Right cardiac atrium (tissue), 5 donors: Measurements from ENCODE around the gene TAF10. TPM values are rescaled to one million over a fixed set of nuclear protein-coding genes. Genes with fewer than 3 reads are reported as not detected.

Source experiments
- ATAC-seq, 2 donors: fragments of 200-7000 bp; cut with Tn5 transposase; one replicate each; pipeline versions ENCODE4 v1.8.0 to v1.9.1; 2020; ENCODE audit warnings: moderate library complexity in 2 of 2, mild to moderate bottlenecking in 1 of 2
- DNase-seq, 3 donors: peaks; one replicate each; pipeline ENCODE4 v3.0.0-alpha.2; 2020
- H3K27ac ChIP-seq: one replicate; pipeline ENCODE4 v1.5.1; 2013; ENCODE audit warnings: mild to moderate bottlenecking, low read length, control low read depth, moderate library complexity
- H3K27me3 ChIP-seq: one replicate; pipeline ENCODE4 v1.6.1; 2013; ENCODE audit not compliant: control insufficient read depth, insufficient read depth
- H3K4me1 ChIP-seq: one replicate; pipeline ENCODE4 v1.6.1; 2013; ENCODE audit warnings: low read length; ENCODE audit not compliant: control insufficient read depth, insufficient read depth
- H3K4me3 ChIP-seq: one replicate; pipeline ENCODE4 v1.5.1; 2013; ENCODE audit warnings: low read length, control low read depth
- H3K9me3 ChIP-seq: one replicate; pipeline ENCODE4 v1.6.1; 2013; ENCODE audit warnings: low read length; ENCODE audit not compliant: control insufficient read depth
- WGBS: extraction: QIAGEN DNeasy Blood & Tissue Kit; methylation state at CpG from one replicate; pipeline ENCODE4 v1.1.7; 2013; 5-methylcytosine and 5-hydroxymethylcytosine counted together
- intact Hi-C, 4 donors: fragments of 100-400 bp; cut with DNase I; formaldehyde crosslinking; loops; one replicate each; pipeline versions ENCODE4 v1.11.0 to v1.14.0; 2022 to 2023
- long read RNA-seq, 4 donors: library from polyadenylated mRNA; unstranded; transcript quantifications; one replicate each; pipeline ENCODE4 v2.0.0, GENCODE V29; 2020 to 2021
- polyA plus RNA-seq: library from polyadenylated mRNA; stranded (reverse); fragments of 200-250 nt; gene quantifications from one replicate; pipeline ENCODE4 v1.2.3, GENCODE V29; 2013
- total RNA-seq, 4 donors: library from RNA; stranded (reverse); fragmentation: NEBNext Ultra II Directional; extraction: Animal tissue kit (Norgen Biotek cat#: 25700); gene quantifications; one replicate each; pipeline ENCODE4 v1.2.1, GENCODE V29; 2021
- donor health status: healthy with polysubstance abuse.
- donor health status: DM: no; HTN: yes; CAD: no.
- donor health status: DM: no; HTN: no; CAD: no.
- donor health status: DM: no; HTN: yes; CAD: no; lungs with severe emphysema.
- donor health status: DM: yes; HTN: yes; CAD: no.

TAF10 gene
- total RNA-seq (100 to 1,000 TPM in 2 of 4 donors, 10 to 100 TPM in 2; 96.9 to 115 (median 99.1) TPM), polyA plus RNA-seq (100 TPM)
- long read RNA-seq, donor 1, full-length matches to known transcripts, result 44 of 51 reads
- long read RNA-seq, donor 1, partial matches to known transcripts, result 0 of 51 reads
- long read RNA-seq, donor 1, other reads (novel, unspliced or antisense), result 7 of 51 reads
- long read RNA-seq, donor 2, transcript TAF10-201 (5 exons, 1,215 nt), result major isoform, 44 of 56 reads
- long read RNA-seq, donor 2, partial matches to known transcripts, result 2 of 56 reads
- long read RNA-seq, donor 2, other reads (novel, unspliced or antisense), result 10 of 56 reads
- long read RNA-seq, donor 3, partial matches to known transcripts, result 0 of 14 reads
- long read RNA-seq, donor 3, other reads (novel, unspliced or antisense), result 14 of 14 reads
- long read RNA-seq, donor 4, full-length matches to known transcripts, result 50 of 62 reads
- long read RNA-seq, donor 4, partial matches to known transcripts, result 6 of 62 reads
- long read RNA-seq, donor 4, other reads (novel, unspliced or antisense), result 6 of 62 reads

- Histone ChIP-seq H3K4me3 (peak within 1 kb of the TSS; percentile 91), H3K27ac (peak within 1 kb of the TSS; percentile 98), H3K9me3 (no peaks in the 10 kb centered on the region), H3K4me1 (peaks cover 5% of the 10 kb centered on the region), H3K27me3 (no peaks in the 10 kb centered on the region)
- intact Hi-C loops, result loop anchor here in 3 of 4 donors (2.0 to 5.0 kb wide), 2 partner anchors 70 kb away; partner anchors contain the start of gene MRPL17 (in 3 of the 3)
- under 1% methylated on average over 51 of the region's 51 CpGs for WGBS
- ATAC-seq, result peak; percentile 95
- peak; percentile 99 to 100 (median 99) for DNase-seq
Observed at GRCh38 chr11:6612213-6613041, at the start of gene TAF10. Gene TAF10, minus strand, starts transcription at chr11:6612216. Its CDS starts 27 bp downstream, at chr11:6612189.

DNA sequence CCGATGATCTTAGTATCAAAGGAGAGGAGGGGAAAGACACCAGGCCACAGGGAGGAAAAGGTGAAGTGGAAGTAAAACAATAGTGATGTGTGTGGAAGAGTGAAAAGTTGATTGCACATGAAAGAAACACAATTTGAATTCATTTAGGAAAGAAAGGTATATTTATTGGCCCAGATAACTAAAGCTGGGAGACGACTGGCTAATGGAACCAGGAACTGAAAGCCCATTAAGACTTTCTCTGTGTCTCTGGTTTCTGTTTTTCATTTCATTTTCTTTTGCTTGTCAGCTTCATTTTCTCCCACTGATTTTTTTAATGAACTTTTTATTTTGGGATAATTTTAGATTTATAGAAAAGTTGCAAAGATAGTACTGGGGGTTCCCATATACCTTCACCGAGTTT, 48.7 kb upstream of the TAF10 start:
- Histone ChIP-seq H3K9me3 (no peaks in the 10 kb centered on the region), H3K4me3 (no peak overlapping the region), H3K27me3 (no peaks in the 10 kb centered on the region), H3K27ac (no peak overlapping the region), H3K4me1 (no peaks in the 10 kb centered on the region)
- DNase-seq (no peak), ATAC-seq (no peak)
- intact Hi-C loops, result no loop called here
- 91% methylated on average over 3 of the region's 3 CpGs for WGBS

DNA sequence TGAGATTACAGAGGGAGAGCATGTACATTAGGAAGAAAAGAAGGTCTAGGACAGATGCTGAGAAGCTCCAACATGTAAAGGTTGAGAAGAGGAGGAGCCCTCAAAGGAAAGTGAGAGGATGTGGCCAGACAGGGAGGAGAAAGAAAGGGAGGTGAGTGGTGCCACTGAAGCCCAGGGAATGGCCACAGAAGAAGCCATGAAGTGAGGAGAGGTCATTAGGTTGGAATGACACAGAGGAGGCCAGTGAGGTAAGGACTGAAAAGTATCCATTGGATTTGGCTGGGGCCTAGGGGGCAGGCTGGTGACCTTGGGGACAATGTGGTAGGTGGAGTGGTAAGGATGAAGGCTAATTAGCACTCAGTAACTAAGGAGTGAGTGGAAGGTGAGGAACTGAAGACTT, 46.6 kb upstream of the TAF10 start:
- no peaks in the 10 kb centered on the region for H3K27me3 ChIP-seq
- no peak overlapping the region for H3K4me3 ChIP-seq
- ATAC-seq, result no peak
- intact Hi-C loops, result no loop called here
- no peak overlapping the region for H3K27ac ChIP-seq
- no peak for DNase-seq
- no peaks in the 10 kb centered on the region for H3K4me1 ChIP-seq
- no peaks in the 10 kb centered on the region for H3K9me3 ChIP-seq

- no peak overlapping the region for H3K27ac ChIP-seq
- 58% methylated on average over 1 of the region's 1 CpG for WGBS
- H3K4me3 ChIP-seq, result no peak overlapping the region
- no peaks in the 10 kb centered on the region for H3K27me3 ChIP-seq
- DNase-seq (no peak), ATAC-seq (no peak)
- intact Hi-C loops, result no loop called here
- no peaks in the 10 kb centered on the region for H3K9me3 ChIP-seq
- H3K4me1 ChIP-seq, result no peaks in the 10 kb centered on the region
Observed at GRCh38 chr11:6657346-6657745, 45.3 kb upstream of the TAF10 start.

DNA sequence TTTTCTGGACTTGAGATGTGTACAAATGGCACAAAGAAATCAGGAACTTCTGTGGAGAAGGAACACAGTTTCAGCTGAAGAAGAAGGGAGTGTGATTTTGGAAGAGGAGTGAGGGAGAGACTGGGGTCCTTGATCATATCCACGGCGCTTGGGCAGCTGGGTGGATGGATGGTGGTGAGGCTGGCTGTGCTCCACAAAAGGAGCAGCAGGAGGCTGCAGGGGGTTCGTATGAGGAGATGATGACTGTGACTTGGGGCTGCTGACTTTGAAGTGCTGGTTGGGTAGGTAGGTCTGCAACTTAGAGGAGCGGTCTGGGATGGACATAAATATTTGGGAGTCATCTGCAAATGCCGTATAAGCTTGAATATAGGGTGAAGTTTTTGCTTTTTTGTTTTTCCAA, 44.9 kb upstream of the TAF10 start:
- DNase-seq (no peak), ATAC-seq (no peak)
- H3K27ac ChIP-seq, result no peak overlapping the region
- intact Hi-C loops, result no loop called here
- H3K9me3 ChIP-seq, result no peaks in the 10 kb centered on the region
- 67% methylated on average over 5 of the region's 5 CpGs for WGBS
- no peaks in the 10 kb centered on the region for H3K4me1 ChIP-seq
- H3K27me3 ChIP-seq, result no peaks in the 10 kb centered on the region
- no peak overlapping the region for H3K4me3 ChIP-seq

DNA sequence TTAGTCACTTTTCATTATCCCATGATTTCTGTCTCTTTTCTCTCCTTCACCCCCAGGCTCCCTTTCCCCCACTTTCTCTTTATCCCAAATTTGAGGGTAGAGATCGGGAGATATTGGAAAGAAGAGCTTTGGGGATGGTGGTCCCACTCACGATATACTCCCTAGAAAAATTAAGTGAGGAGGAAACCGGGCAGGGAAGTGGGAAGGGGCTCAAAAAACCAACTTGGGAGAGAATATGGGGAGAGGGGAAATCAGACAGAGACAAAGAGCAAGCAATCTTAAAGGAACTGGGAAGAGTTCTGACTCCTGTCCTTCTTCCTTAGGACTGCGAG, 44.5 kb upstream of the TAF10 start:
- no peak overlapping the region for H3K4me3 ChIP-seq
- intact Hi-C loops, result no loop called here
- no peak overlapping the region for H3K27ac ChIP-seq
- DNase-seq (no peak), ATAC-seq (no peak)
- H3K4me1 ChIP-seq, result no peaks in the 10 kb centered on the region
- WGBS, result 58% methylated on average over 4 of the region's 4 CpGs
- H3K9me3 ChIP-seq, result no peaks in the 10 kb centered on the region
- H3K27me3 ChIP-seq, result no peaks in the 10 kb centered on the region

DNA sequence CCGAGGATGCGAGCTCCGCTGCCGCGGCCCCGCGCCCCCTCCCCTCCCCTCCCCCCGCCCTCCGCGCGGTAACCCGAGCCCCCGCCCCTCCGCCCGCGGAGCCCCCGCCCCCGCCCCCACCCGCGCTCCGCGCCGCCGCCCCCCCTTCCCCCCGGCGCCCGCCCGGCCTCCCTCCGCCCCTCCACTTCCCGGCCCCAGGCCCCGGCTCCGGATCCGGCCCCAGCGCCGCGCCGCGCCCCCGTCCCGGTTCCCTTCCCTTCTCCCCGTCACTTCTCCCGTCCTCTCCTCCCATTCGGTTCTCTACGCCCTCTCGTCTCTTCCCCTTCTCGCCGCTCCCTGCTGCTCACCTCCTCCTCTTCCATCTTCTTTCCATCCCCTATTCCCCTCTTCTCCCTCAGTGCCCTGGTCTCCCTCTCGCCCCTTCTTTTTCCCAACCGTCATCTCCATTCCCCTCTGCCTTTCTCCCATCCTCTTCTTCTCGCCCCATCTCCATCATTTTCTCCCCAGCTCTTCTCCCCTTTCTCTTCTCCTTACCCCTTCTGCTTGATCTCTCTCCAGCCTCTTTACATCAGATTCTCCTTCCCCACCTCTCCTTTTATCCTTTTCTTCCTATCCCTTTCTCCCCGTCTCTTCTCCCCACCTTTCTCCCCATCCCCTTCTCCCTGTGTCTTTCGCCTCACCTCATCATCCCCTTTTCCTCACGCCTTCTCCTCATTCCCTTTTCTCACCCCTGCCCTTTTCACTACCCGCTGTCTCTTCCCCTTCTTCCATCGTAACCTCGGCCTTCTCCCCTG, 44.0 kb upstream of the TAF10 start, which contains the start of gene DCHS1:
Gene DCHS1, minus strand, starts transcription at position 20 of the 794 bp plus-strand sequence. CDS start 14,196 bp downstream, outside the sequence.
- peak within 1 kb of the TSS; percentile 71 for H3K4me3 ChIP-seq
- H3K4me1 ChIP-seq, result peaks cover 2% of the 10 kb centered on the region
- peak; percentile 59 to 85 (median 81) for DNase-seq
- peak within 1 kb of the TSS; percentile 55 for H3K27ac ChIP-seq
- no peaks in the 10 kb centered on the region for H3K27me3 ChIP-seq
- peak; percentile 68 to 71 for ATAC-seq
- WGBS, result 7% methylated on average over 54 of the region's 56 CpGs
- intact Hi-C loops, result no loop called here
- no peaks in the 10 kb centered on the region for H3K9me3 ChIP-seq

GRCh38 chr11:6655020-6655789, 43.2 kb upstream of the TAF10 start:
- Histone ChIP-seq H3K9me3 (no peaks in the 10 kb centered on the region), H3K27me3 (no peaks in the 10 kb centered on the region), H3K4me1 (peaks cover 3% of the 10 kb centered on the region), H3K4me3 (peak overlapping the region; percentile 71), H3K27ac (peak overlapping the region; percentile 55)
- ATAC-seq (peak; percentile 60 to 71), DNase-seq (peak; percentile 49 to 83 (median 78))
- intact Hi-C loops, result no loop called here
- 2% methylated on average over 84 of the region's 84 CpGs for WGBS

- Histone ChIP-seq H3K9me3 (no peaks in the 10 kb centered on the region), H3K27me3 (no peaks in the 10 kb centered on the region), H3K27ac (peak overlapping the region; percentile 25), H3K4me1 (peaks cover 3% of the 10 kb centered on the region), H3K4me3 (peak overlapping the region; percentile 71)
- ATAC-seq (peak; percentile 55 to 69), DNase-seq (peak; percentile 64 to 85 (median 85))
- WGBS, result 24% methylated on average over 9 of the region's 9 CpGs
- intact Hi-C loops, result no loop called here
Observed at GRCh38 chr11:6654281-6655019, 42.4 kb upstream of the TAF10 start.
